ENCODE results near the gene KDM4B.

DNA sequence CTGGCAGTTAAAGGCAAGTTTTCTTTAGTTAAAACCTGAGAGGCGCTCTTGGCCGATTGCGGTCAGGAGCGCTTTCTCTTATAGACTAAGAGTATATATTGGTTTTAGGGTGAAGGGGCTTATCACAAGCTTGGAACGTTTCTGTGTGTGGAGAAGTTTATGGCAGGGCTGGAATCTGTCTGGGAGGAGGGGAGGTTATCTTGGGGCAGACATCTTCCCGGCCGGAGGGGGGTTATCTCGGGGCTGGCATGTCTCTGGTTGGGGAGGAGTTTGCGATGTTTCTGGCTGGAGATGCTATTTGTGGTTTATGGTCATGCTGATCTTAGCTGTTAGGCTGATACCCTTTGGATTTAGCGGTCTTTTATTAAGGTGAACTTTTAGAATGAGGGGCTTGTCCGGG is 18.3 kb downstream of the KDM4B start:
- TF ChIP-seq, protein P1, sequence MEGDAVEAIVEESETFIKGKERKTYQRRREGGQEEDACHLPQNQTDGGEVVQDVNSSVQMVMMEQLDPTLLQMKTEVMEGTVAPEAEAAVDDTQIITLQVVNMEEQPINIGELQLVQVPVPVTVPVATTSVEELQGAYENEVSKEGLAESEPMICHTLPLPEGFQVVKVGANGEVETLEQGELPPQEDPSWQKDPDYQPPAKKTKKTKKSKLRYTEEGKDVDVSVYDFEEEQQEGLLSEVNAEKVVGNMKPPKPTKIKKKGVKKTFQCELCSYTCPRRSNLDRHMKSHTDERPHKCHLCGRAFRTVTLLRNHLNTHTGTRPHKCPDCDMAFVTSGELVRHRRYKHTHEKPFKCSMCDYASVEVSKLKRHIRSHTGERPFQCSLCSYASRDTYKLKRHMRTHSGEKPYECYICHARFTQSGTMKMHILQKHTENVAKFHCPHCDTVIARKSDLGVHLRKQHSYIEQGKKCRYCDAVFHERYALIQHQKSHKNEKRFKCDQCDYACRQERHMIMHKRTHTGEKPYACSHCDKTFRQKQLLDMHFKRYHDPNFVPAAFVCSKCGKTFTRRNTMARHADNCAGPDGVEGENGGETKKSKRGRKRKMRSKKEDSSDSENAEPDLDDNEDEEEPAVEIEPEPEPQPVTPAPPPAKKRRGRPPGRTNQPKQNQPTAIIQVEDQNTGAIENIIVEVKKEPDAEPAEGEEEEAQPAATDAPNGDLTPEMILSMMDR (IDR thresholded peaks at IDR 0.05; ENCODE audit: borderline replicate concordance, extremely low read depth, low read length, poor library complexity, severe bottlenecking) = no peak
- no peak for TF ChIP-seq EZH2 (IDR thresholded peaks at IDR 0.05; ENCODE audit: borderline replicate concordance, low read depth, low read length, severe bottlenecking)

Measured in DND-41 (cell line).